ENCODE measurements around the gene NECAB2.

DNA sequence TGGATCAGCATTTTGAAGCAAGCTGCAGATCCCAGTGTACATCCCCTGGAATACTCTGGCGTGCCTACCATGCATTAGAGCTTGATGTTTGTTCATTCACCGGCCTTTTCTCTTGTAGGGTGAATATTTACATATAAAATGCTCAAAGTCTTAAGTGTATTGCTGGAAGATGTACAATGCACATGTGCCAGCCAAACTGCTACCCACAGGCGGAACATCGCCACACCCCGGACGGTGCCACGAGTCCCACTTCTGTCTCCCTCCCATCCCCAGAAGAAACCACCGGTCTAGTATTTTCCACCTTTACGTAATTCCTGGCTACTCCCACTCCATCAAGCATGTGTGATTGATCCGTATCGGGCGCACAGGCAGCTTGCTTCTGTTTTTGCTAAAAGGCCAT, 70.4 kb downstream of the NECAB2 start:
- no peak for TF ChIP-seq REST (IDR thresholded peaks at IDR 0.05; ENCODE audit: insufficient replicate concordance, low read depth)
- no peak for TF ChIP-seq SPI1 (IDR thresholded peaks at IDR 0.05; ENCODE audit: borderline replicate concordance, low read depth)
- TF ChIP-seq, protein P1, sequence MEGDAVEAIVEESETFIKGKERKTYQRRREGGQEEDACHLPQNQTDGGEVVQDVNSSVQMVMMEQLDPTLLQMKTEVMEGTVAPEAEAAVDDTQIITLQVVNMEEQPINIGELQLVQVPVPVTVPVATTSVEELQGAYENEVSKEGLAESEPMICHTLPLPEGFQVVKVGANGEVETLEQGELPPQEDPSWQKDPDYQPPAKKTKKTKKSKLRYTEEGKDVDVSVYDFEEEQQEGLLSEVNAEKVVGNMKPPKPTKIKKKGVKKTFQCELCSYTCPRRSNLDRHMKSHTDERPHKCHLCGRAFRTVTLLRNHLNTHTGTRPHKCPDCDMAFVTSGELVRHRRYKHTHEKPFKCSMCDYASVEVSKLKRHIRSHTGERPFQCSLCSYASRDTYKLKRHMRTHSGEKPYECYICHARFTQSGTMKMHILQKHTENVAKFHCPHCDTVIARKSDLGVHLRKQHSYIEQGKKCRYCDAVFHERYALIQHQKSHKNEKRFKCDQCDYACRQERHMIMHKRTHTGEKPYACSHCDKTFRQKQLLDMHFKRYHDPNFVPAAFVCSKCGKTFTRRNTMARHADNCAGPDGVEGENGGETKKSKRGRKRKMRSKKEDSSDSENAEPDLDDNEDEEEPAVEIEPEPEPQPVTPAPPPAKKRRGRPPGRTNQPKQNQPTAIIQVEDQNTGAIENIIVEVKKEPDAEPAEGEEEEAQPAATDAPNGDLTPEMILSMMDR (IDR thresholded peaks at IDR 0.05; ENCODE audit: insufficient read depth, low read length) = no peak
